H1 (cell line): ENCODE measurements around the gene NHERF2. TPM values are rescaled to one million over a fixed set of nuclear protein-coding genes. Genes with fewer than 3 reads are reported as not detected.

ENCODE experiments used
- CTCF ChIA-PET: fragments of 300-600 bp; sonication (Branson Sonifier 250); formaldehyde crosslinking; loops from one replicate; lab custom pipeline; 2021; ENCODE audit not compliant: partially characterized antibody; lab: Charles Lee
- POLR2A ChIA-PET: fragments of 300-600 bp; sonication (Branson Sonifier 250); formaldehyde crosslinking; loops from one replicate; lab custom pipeline; 2021; ENCODE audit warnings: inconsistent platforms; ENCODE audit not compliant: partially characterized antibody; lab: Charles Lee
- DNase-seq, 2 experiments: peaks; one replicate each; pipeline versions ENCODE4 v3.0.0 to v3.0.0-alpha.2; 2010 to 2022; ENCODE audit warnings: low spot score in 2 of 2, low read depth in 1 of 2, mixed read lengths in 1 of 2
- FAIRE-seq: peaks from 2 replicates; lab custom pipeline; 2011; peaks lifted over from hg19 to GRCh38; lab: Jason Lieb, UNC
- H2AFZ ChIP-seq: 2 replicates; pipeline ENCODE4 v1.8.1; 2012; ENCODE audit warnings: low read length, inconsistent platforms
- H2AK5ac ChIP-seq: 2 replicates; pipeline ENCODE4 v1.6.1; 2013; ENCODE audit warnings: low read depth, low read length
- H2BK120ac ChIP-seq: replicated peaks from 2 replicates; pipeline ENCODE3; 2013; ENCODE audit warnings: low read depth, low read length, inconsistent platforms
- H2BK12ac ChIP-seq: 2 replicates; pipeline ENCODE4 v1.6.1; 2013; ENCODE audit warnings: low read depth, low read length
- H2BK15ac ChIP-seq: 2 replicates; pipeline ENCODE4 v1.6.1; 2013; ENCODE audit warnings: low read length
- H2BK20ac ChIP-seq: 2 replicates; pipeline ENCODE4 v1.6.1; 2013; ENCODE audit warnings: low read length
- H2BK5ac ChIP-seq: 2 replicates; pipeline ENCODE4 v1.6.1; 2013; ENCODE audit warnings: low read depth, low read length
- H3K14ac ChIP-seq: 2 replicates; pipeline ENCODE4 v1.6.1; 2013; ENCODE audit warnings: inconsistent platforms; ENCODE audit not compliant: insufficient read length
- H3K18ac ChIP-seq: 2 replicates; pipeline ENCODE4 v1.6.1; 2013; ENCODE audit warnings: low read length; ENCODE audit errors: extremely low read depth
- H3K23ac ChIP-seq: 2 replicates; pipeline ENCODE4 v1.6.1; 2013; ENCODE audit warnings: inconsistent platforms; ENCODE audit not compliant: insufficient read length
- H3K23me2 ChIP-seq: 2 replicates; pipeline ENCODE4 v1.6.1; 2013; ENCODE audit warnings: low read depth, low read length
- H3K27ac ChIP-seq: 2 replicates; pipeline ENCODE4 v1.6.1; 2011; ENCODE audit warnings: low read depth, low read length, inconsistent platforms
- H3K27me3 ChIP-seq, 4 experiments: replicated peaks in 1 of 4; 1 replicate in 1 of 4; 2 replicates in 3 of 4; pipeline versions ENCODE4 v1.6.1 to v1.8.1; 2011 to 2013; ENCODE audit warnings: low read length in 3 of 4, mild to moderate bottlenecking in 3 of 4, inconsistent platforms in 2 of 4, mixed read lengths in 2 of 4, moderate library complexity in 1 of 4; ENCODE audit not compliant: control insufficient read depth in 3 of 4, insufficient read depth in 3 of 4; ENCODE audit errors: extremely low read depth in 1 of 4
- H3K36me3 ChIP-seq, 4 experiments: 2 replicates each; pipeline versions ENCODE4 v1.6.1 to v1.8.1; 2011 to 2013; ENCODE audit warnings: mild to moderate bottlenecking in 4 of 4, low read length in 3 of 4, moderate library complexity in 2 of 4, control low read depth in 1 of 4, inconsistent platforms in 1 of 4; ENCODE audit not compliant: insufficient read depth in 4 of 4, control insufficient read depth in 2 of 4
- H3K4ac ChIP-seq: replicated peaks from 2 replicates; pipeline ENCODE3; 2013; ENCODE audit warnings: low read length, low read depth, mixed read lengths, inconsistent platforms; ENCODE audit not compliant: insufficient read length
- H3K4me1 ChIP-seq, 4 experiments: replicated peaks in 1 of 4; 1 replicate in 1 of 4; 2 replicates in 3 of 4; pipeline versions ENCODE4 v1.6.1 to v1.8.1; 2011 to 2013; ENCODE audit warnings: low read length in 3 of 4, inconsistent platforms in 2 of 4, mixed read lengths in 1 of 4; ENCODE audit not compliant: insufficient read depth in 4 of 4, control insufficient read depth in 3 of 4
- H3K4me2 ChIP-seq, 2 experiments: 2 replicates each; pipeline versions ENCODE4 v1.6.1 to v1.8.1; 2011 to 2013; ENCODE audit warnings: low read depth in 2 of 2, low read length in 2 of 2, control low read depth in 1 of 2, inconsistent platforms in 1 of 2, mild to moderate bottlenecking in 1 of 2; ENCODE audit not compliant: insufficient read depth in 1 of 2
- H3K4me3 ChIP-seq, 4 experiments: fragments of 200-600, 300-600 bp in 1 of 4; sonication (generic), shearing (Covaris generic), sonication (Bioruptor Twin) in 1 of 4; 2 replicates each; pipeline versions ENCODE4 v1.5.1 to v1.8.1; 2011 to 2016; ENCODE audit warnings: low read length in 4 of 4, low read depth in 3 of 4, control low read depth in 2 of 4, inconsistent platforms in 2 of 4, mild to moderate bottlenecking in 2 of 4, mixed read lengths in 1 of 4, moderate library complexity in 1 of 4; ENCODE audit not compliant: insufficient read depth in 2 of 4; ENCODE audit errors: extremely low read depth in 1 of 4
- H3K56ac ChIP-seq: replicated peaks from 2 replicates; pipeline ENCODE3; 2013; ENCODE audit warnings: low read depth, mild to moderate bottlenecking, mixed read lengths, low read length, inconsistent platforms; ENCODE audit not compliant: insufficient read length
- H3K79me1 ChIP-seq: 2 replicates; pipeline ENCODE4 v1.6.1; 2013; ENCODE audit warnings: low read depth, low read length, control low read depth
- H3K79me2 ChIP-seq, 2 experiments: 2 replicates each; pipeline versions ENCODE4 v1.6.1 to v1.8.1; 2012 to 2013; ENCODE audit warnings: low read length in 2 of 2, mild to moderate bottlenecking in 2 of 2, inconsistent platforms in 1 of 2; ENCODE audit not compliant: insufficient read depth in 2 of 2, control insufficient read depth in 1 of 2
- H3K9ac ChIP-seq, 4 experiments: replicated peaks in 1 of 4; 1 replicate in 1 of 4; 2 replicates in 3 of 4; pipeline versions ENCODE4 v1.6.1 to v1.8.1; 2011 to 2013; ENCODE audit warnings: low read depth in 3 of 4, low read length in 3 of 4, control low read depth in 2 of 4, mild to moderate bottlenecking in 2 of 4, moderate library complexity in 2 of 4, inconsistent platforms in 1 of 4; ENCODE audit errors: extremely low read depth in 1 of 4
- H3K9me3 ChIP-seq, 2 experiments: 2 replicates each; pipeline versions ENCODE4 v1.6.1 to v1.8.1; 2012 to 2013; ENCODE audit warnings: mild to moderate bottlenecking in 2 of 2, moderate library complexity in 2 of 2, control low read depth in 1 of 2, inconsistent platforms in 1 of 2, low read depth in 1 of 2, low read length in 1 of 2, mixed read lengths in 1 of 2; ENCODE audit not compliant: insufficient read depth in 2 of 2
- H4K20me1 ChIP-seq, 2 experiments: replicated peaks in 1 of 2; 2 replicates each; pipeline versions ENCODE3 to v1.8.1; 2011 to 2013; ENCODE audit warnings: inconsistent platforms in 2 of 2, low read length in 2 of 2, mild to moderate bottlenecking in 1 of 2; ENCODE audit not compliant: insufficient read depth in 2 of 2, control insufficient read depth in 1 of 2
- H4K5ac ChIP-seq: 2 replicates; pipeline ENCODE4 v1.6.1; 2013; ENCODE audit warnings: low read length, low read depth, mixed read lengths, inconsistent platforms; ENCODE audit not compliant: insufficient read length
- H4K8ac ChIP-seq: 2 replicates; pipeline ENCODE4 v1.8.0; 2013; ENCODE audit warnings: mild to moderate bottlenecking, moderate library complexity, low read length, inconsistent platforms; ENCODE audit not compliant: insufficient read depth; ENCODE audit errors: extremely low read depth
- H4K91ac ChIP-seq: replicated peaks from 2 replicates; pipeline ENCODE3; 2013; ENCODE audit warnings: low read length, mixed read lengths, inconsistent platforms; ENCODE audit not compliant: insufficient read length
- CBX8 ChIP-seq: fragments of 300-800, 300-1000 bp; sonication (generic); IDR thresholded peaks from 2 replicates; pipeline ENCODE4 v1.7.1; 2016; ENCODE audit warnings: low read depth, low read length, borderline replicate concordance
- CEBPB ChIP-seq: IDR thresholded peaks from 2 replicates; pipeline ENCODE4 v1.6.1; 2012; ENCODE audit warnings: low read depth, low read length
- CREB1 ChIP-seq: IDR thresholded peaks from 2 replicates; pipeline ENCODE4 v1.6.1; 2012; ENCODE audit warnings: inconsistent platforms
- CTCF ChIP-seq, 3 experiments: IDR thresholded peaks; 1 replicate in 2 of 3; 2 replicates in 1 of 3; pipeline versions ENCODE4 v1.5.1 to v1.6.1; 2011; ENCODE audit warnings: low read length in 3 of 3, mild to moderate bottlenecking in 3 of 3, inconsistent platforms in 2 of 3, low read depth in 1 of 3, moderate library complexity in 1 of 3; ENCODE audit not compliant: insufficient read depth in 1 of 3; ENCODE audit errors: control extremely low read depth in 1 of 3
- KDM5A ChIP-seq: fragments of 200-600 bp; IDR thresholded peaks from 2 replicates; pipeline ENCODE4 v1.7.1; 2012; ENCODE audit warnings: mild to moderate bottlenecking, low read length, inconsistent platforms, mixed read lengths
- SP1 ChIP-seq: IDR thresholded peaks from 2 replicates; pipeline ENCODE4 v1.6.1; 2011; ENCODE audit warnings: low read depth, low read length
- TAF7 ChIP-seq: optimal IDR thresholded peaks from 2 replicates; pipeline ENCODE3; 2011; ENCODE audit warnings: low read depth, mild to moderate bottlenecking, inconsistent platforms, low read length, moderate library complexity, borderline replicate concordance
- WGBS, 2 experiments: shearing (Covaris generic) in 1 of 2; methylation state at CpG; one replicate each; pipeline versions ENCODE4 v1.1.6 to v1.1.7; 2013 to 2015; ENCODE audit warnings: low lambda C conversion rate in 2 of 2, mixed read lengths in 2 of 2, inconsistent platforms in 1 of 2, low coverage in 1 of 2, missing lambda C conversion rate in 1 of 2; ENCODE audit not compliant: insufficient replicate concordance in 2 of 2, insufficient coverage in 1 of 2, insufficient read length in 1 of 2; ENCODE audit errors: extremely low coverage in 1 of 2, missing lambda C conversion rate in 1 of 2; 5-methylcytosine and 5-hydroxymethylcytosine counted together
- polyA plus RNA-seq, 7 experiments: library from polyadenylated mRNA; depleted of rRNA in 3 of 7; stranded (reverse) in 5 of 7; unstranded in 2 of 7; fragments of >200 nt in 5 of 7; fragments of 200-250 nt in 2 of 7; gene quantifications; 1 replicate in 5 of 7; 2 replicates in 1 of 7; 4 replicates in 1 of 7; pipeline versions ENCODE4 v1.2.1 to v1.2.3, GENCODE V29; 2011 to 2013; ENCODE audit warnings: missing spikeins in 2 of 7, mixed read lengths in 2 of 7
- total RNA-seq: library from RNA; stranded (reverse); fragmentation: NEBNext Ultra II Directional; extraction: Animal tissue kit (Norgen Biotek cat#: 25700); gene quantifications from 2 replicates; pipeline ENCODE4 v1.2.1, GENCODE V29; 2021

Gene NHERF2
- total and polyA plus RNA-seq, 2 of the 8 experiments (the other 6 are each of a cell fraction or from before 2014, with no cell fraction given): 13.9 to 19.3 TPM

GRCh38 chr16:2062801-2063200 lies 36.1 kb downstream of the NHERF2 start:
- Histone ChIP-seq H3K79me2 (no peaks in the 10 kb centered on the region), H3K27ac (no peak overlapping the region), H2AK5ac (no peak overlapping the region), H2BK15ac (no peak overlapping the region), H3K9ac (no peak overlapping the region), H2BK120ac (no peak overlapping the region), H3K9me3 (no peaks in the 10 kb centered on the region), H3K4me1 (no peaks in the 10 kb centered on the region), H3K27me3 (no peaks in the 10 kb centered on the region), H4K8ac (no peak overlapping the region), H2BK5ac (no peak overlapping the region), H2AFZ (no peak overlapping the region), H3K23me2 (no peaks in the 10 kb centered on the region), H4K20me1 (peaks cover 0 to 11% of the 10 kb centered on the region in 2 experiments), H3K79me1 (no peaks in the 10 kb centered on the region), H3K56ac (no peak overlapping the region), H3K36me3 (peaks cover 2 to 14% (median 6%) of the 10 kb centered on the region in 4 experiments; a peak in 6 of 8 replicates), H3K14ac (no peak overlapping the region), H2BK20ac (no peak overlapping the region), H3K4me3 (no peak overlapping the region), H4K91ac (no peak overlapping the region), H3K4me2 (no peak overlapping the region), H3K23ac (no peak overlapping the region), H3K4ac (no peak overlapping the region), H2BK12ac (no peak overlapping the region), H4K5ac (no peak overlapping the region), H3K18ac (no peak overlapping the region)
- FAIRE-seq (no peak), DNase-seq (no peak)
- CTCF ChIA-PET: interaction anchor here (1.1 to 2.8 kb wide), 2 partner anchors 10 to 12 kb away, joined by 3 to 14 read pairs; no protein-coding TSS in a partner anchor
- 99% methylated on average over 28 of the region's 28 CpGs; no CpG with 5 or more reads in 1 of the 2 experiments for WGBS, 2 experiments
- POLR2A ChIA-PET: interaction anchor here (1.7 to 3.6 kb wide), 4 partner anchors 10 to 98 kb away, joined by 4 to 11 read pairs (median 8); partner anchors contain the start of genes NTHL1, RPS2, TRAF7 and TSC2
- TF ChIP-seq CBX8 (no peak), CTCF (IDR thresholded peaks at IDR 0.05; ENCODE audit: control extremely low read depth in 1 of 3, insufficient read depth in 1 of 3, low read depth in 1 of 3, low read length in 3 of 3) (no peak), SP1 (no peak), KDM5A (no peak), CREB1 (no peak), TAF7 (no peak), CEBPB (no peak)
